OCI-LY1 (cell line): Measurements from ENCODE around the gene CARD11.

ENCODE experiments used
- EZH2 ChIP-seq: fragments of 200-600 bp; sonication (generic), shearing (Covaris generic); IDR thresholded peaks from 2 replicates; pipeline ENCODE4 v1.8.0; 2017; ENCODE audit warnings: borderline replicate concordance, mixed run types, mild to moderate bottlenecking, antibody characterized with exemption, low read length, moderate library complexity, mixed read lengths
- TF ChIP-seq, protein P1 (sequence below): fragments of 200-600 bp; sonication (generic), shearing (Covaris generic); IDR thresholded peaks from 2 replicates; pipeline ENCODE4 v1.5.1; 2017; ENCODE audit warnings: mild to moderate bottlenecking, antibody characterized with exemption, low read length, moderate library complexity, mixed read lengths

DNA sequence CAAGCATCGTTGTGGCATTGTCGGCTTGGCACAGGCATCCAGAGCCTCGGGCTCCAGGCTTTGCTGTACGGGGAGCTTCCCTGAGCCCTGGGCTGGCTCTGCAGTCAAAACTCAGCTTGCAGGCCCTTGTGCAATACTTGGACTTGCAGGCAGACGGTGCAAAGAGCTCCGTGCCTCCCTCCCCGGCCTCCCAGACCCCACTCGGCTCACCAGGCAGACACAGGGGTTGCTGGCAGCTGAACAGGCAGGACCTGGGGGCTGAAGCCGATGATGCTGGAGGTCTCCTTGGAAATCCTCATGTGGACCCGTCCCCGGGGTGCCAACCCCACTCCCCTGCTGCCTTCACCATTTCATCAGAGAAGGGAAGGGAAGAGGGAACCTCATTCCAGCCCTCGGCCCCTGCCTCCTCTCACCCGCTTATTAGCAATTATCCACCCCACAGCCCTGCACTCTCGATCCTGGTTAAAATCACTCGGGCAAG, 139.9 kb downstream of the CARD11 start:
- TF ChIP-seq, protein P1, sequence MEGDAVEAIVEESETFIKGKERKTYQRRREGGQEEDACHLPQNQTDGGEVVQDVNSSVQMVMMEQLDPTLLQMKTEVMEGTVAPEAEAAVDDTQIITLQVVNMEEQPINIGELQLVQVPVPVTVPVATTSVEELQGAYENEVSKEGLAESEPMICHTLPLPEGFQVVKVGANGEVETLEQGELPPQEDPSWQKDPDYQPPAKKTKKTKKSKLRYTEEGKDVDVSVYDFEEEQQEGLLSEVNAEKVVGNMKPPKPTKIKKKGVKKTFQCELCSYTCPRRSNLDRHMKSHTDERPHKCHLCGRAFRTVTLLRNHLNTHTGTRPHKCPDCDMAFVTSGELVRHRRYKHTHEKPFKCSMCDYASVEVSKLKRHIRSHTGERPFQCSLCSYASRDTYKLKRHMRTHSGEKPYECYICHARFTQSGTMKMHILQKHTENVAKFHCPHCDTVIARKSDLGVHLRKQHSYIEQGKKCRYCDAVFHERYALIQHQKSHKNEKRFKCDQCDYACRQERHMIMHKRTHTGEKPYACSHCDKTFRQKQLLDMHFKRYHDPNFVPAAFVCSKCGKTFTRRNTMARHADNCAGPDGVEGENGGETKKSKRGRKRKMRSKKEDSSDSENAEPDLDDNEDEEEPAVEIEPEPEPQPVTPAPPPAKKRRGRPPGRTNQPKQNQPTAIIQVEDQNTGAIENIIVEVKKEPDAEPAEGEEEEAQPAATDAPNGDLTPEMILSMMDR, result no peak
- no peak for TF ChIP-seq EZH2
